GM18507 (cell line): Measurements from ENCODE around the gene TMEM174.
"Not testable (repeated sequence)": the region's sequence is repeated elsewhere in the genome, so short reads cannot be mapped to it uniquely, and the experiment has no call there.

Source experiments
- DNase-seq: peaks from one replicate; pipeline ENCODE4 v3.0.0; 2011; ENCODE audit warnings: low read depth; ENCODE audit not compliant: insufficient read length; ENCODE audit errors: extremely low spot score
- FAIRE-seq: peaks from 2 replicates; lab custom pipeline; 2011; peaks lifted over from hg19 to GRCh38; lab: Jason Lieb, UNC

Gene TMEM174

GRCh38 chr5:73188764-73189531 lies 16.0 kb downstream of the TMEM174 start:
- FAIRE-seq: no peak
- no peak for DNase-seq

- FAIRE-seq: no peak
These were observed 16.9 kb downstream of the TMEM174 start for GRCh38 chr5:73189871-73190376.

GRCh38 chr5:73192370-73192769 lies 19.4 kb downstream of the TMEM174 start:
- FAIRE-seq: no peak
- no peak for DNase-seq

More at GRCh38 chr5:73189871-73190376, 16.9 kb downstream of the TMEM174 start:
- DNase-seq: no peak

- DNase-seq: no peak
- no peak for FAIRE-seq
These were observed 20.6 kb downstream of the TMEM174 start for GRCh38 chr5:73193592-73193991.

- no peak for DNase-seq
- no peak for FAIRE-seq
These were observed 23.2 kb downstream of the TMEM174 start for GRCh38 chr5:73196201-73196600.

- FAIRE-seq (no peak), DNase-seq (no peak)
These were observed 24.8 kb downstream of the TMEM174 start for GRCh38 chr5:73197637-73198257.

- DNase-seq (no peak), FAIRE-seq (no peak)
These were observed 26.0 kb downstream of the TMEM174 start for GRCh38 chr5:73198833-73199592.

GRCh38 chr5:73199671-73200070 lies 26.7 kb downstream of the TMEM174 start:
- DNase-seq: no peak
- FAIRE-seq: no peak

- FAIRE-seq (peak; percentile 79), DNase-seq (peak; percentile 35)
These were observed 28.8 kb downstream of the TMEM174 start for GRCh38 chr5:73201547-73202513.

GRCh38 chr5:73204332-73204731 lies 31.3 kb downstream of the TMEM174 start:
- DNase-seq: no peak
- FAIRE-seq: no peak

GRCh38 chr5:73204733-73205132 lies 31.7 kb downstream of the TMEM174 start:
- FAIRE-seq (no peak), DNase-seq (no peak)

GRCh38 chr5:73205305-73205704 lies 32.3 kb downstream of the TMEM174 start:
- DNase-seq (no peak), FAIRE-seq (no peak)

GRCh38 chr5:73207239-73207638 lies 34.2 kb downstream of the TMEM174 start:
- not testable (repeated sequence) for FAIRE-seq, DNase-seq

- FAIRE-seq, DNase-seq: not testable (repeated sequence)
These were observed 36.1 kb downstream of the TMEM174 start for GRCh38 chr5:73209075-73209474.

GRCh38 chr5:73212693-73213092 lies 39.7 kb downstream of the TMEM174 start:
- FAIRE-seq, DNase-seq: not testable (repeated sequence)

- DNase-seq (no peak), FAIRE-seq (no peak)
These were observed 40.6 kb downstream of the TMEM174 start for GRCh38 chr5:73213566-73213998.

- DNase-seq (no peak), FAIRE-seq (no peak)
These were observed 41.3 kb downstream of the TMEM174 start for GRCh38 chr5:73214306-73214705.

- FAIRE-seq (no peak), DNase-seq (no peak)
These were observed 42.0 kb downstream of the TMEM174 start for GRCh38 chr5:73214996-73215395.

GRCh38 chr5:73215531-73215890 lies 42.5 kb downstream of the TMEM174 start:
- DNase-seq: no peak
- FAIRE-seq: no peak
